Astrocyte of the spinal cord (primary cell): ENCODE measurements around the gene CDK16.
A peak's percentile ranks its signal among the peaks of the same experiment; 100 is the strongest.

Source experiments
- DNase-seq: peaks from one replicate; pipeline ENCODE4 v3.0.0; 2011; ENCODE audit warnings: low read depth, low spot score
- H3K4me3 ChIP-seq: 2 replicates; pipeline ENCODE4 v1.5.1; 2011; ENCODE audit warnings: low read depth, mild to moderate bottlenecking, low read length, moderate library complexity
- CTCF ChIP-seq: IDR thresholded peaks from 2 replicates; pipeline ENCODE4 v1.5.1; 2012; ENCODE audit warnings: low read depth, mild to moderate bottlenecking, low read length, inconsistent platforms
- in situ Hi-C: cut with HindIII; loops from 2 replicates; pipeline ENCODE4 v1.10.0; 2017; ENCODE audit warnings: low sequenced_read_pairs

The CDK16 gene

GRCh38 chrX:47232197-47232802, 13.8 kb downstream of the CDK16 start:
- TF ChIP-seq CTCF = no peak
- peak overlapping the region; percentile 64 for H3K4me3 ChIP-seq
- in situ Hi-C loops = no loop called here
- no peak for DNase-seq

GRCh38 chrX:47232803-47233332, 14.4 kb downstream of the CDK16 start, which contains the start of gene USP11:
USP11 (plus strand) TSS chrX:47233009; CDS start chrX:47233044, 35 bp downstream.
- in situ Hi-C loops = no loop called here
- DNase-seq = peak; percentile 53
- peak within 1 kb of the TSS; percentile 64 for H3K4me3 ChIP-seq
- no peak for TF ChIP-seq CTCF

- TF ChIP-seq CTCF = no peak
- peak; percentile 98 for DNase-seq
- in situ Hi-C loops = no loop called here
- H3K4me3 ChIP-seq = peak overlapping the region; percentile 64
These were observed 15.0 kb downstream of the CDK16 start for GRCh38 chrX:47233333-47234113.

GRCh38 chrX:47234583-47234982, 16.1 kb downstream of the CDK16 start:
- peak overlapping the region; percentile 64 for H3K4me3 ChIP-seq
- DNase-seq = no peak
- no peak for TF ChIP-seq CTCF
- in situ Hi-C loops = no loop called here

- H3K4me3 ChIP-seq = no peak overlapping the region
- in situ Hi-C loops = no loop called here
- DNase-seq = no peak
- TF ChIP-seq CTCF = no peak
These were observed 17.2 kb downstream of the CDK16 start for GRCh38 chrX:47235691-47236103.

- no peak for TF ChIP-seq CTCF
- in situ Hi-C loops = no loop called here
- DNase-seq = no peak
- H3K4me3 ChIP-seq = no peak overlapping the region
These were observed 20.7 kb downstream of the CDK16 start for GRCh38 chrX:47239199-47239598.
